Measurements from ENCODE around the gene FLCN.
"Not testable (repeated sequence)": the region's sequence is repeated elsewhere in the genome, so short reads cannot be mapped to it uniquely, and the experiment has no call there.

FLCN gene

GRCh38 chr17:17206913-17207335 lies 30.0 kb downstream of the FLCN start:
- peak; percentile 58 for DNase-seq

DNA sequence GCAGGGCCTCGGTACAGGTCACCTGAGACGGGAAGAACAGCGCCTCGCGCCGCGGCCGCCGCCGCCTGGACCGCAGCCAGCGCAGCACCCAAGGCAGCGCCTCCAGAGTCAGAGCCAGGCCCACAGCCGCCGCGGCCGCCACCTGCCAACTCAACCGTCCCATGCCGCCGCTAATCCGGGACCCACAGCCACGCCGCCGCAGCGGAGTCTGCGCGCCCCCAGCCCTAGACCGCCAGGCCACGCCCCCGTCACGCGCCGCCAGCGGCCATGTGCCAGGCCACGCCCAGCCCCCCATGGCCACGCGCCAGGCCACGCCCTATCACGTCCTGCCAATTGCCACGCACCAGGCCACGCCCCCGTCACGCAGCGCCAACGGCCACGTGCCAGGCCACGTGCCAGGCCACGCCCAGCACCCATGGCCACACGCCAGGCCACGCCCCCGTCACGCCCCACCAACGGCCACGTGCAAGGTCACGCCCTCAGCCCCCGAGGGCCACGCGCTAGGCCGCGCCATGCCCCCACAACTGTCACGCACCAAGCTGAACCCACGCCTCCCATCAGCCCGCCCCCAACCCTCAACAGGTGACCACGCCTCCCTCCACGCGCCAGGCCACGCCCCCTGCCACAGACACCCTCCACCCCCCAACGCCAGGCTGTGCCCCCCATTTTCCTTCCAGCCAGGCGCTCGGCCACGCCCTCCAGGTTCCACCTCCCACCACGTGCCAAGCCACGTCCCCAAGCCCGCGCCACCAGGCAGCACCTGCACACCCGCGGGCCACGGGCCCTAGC lies 30.6 kb downstream of the FLCN start, which contains the start of gene PLD6:
Gene PLD6, minus strand, starts transcription at position 210 of the 789 bp plus-strand sequence. Its CDS starts 47 bp downstream, at position 163.
- peak; percentile 62 for DNase-seq

DNA sequence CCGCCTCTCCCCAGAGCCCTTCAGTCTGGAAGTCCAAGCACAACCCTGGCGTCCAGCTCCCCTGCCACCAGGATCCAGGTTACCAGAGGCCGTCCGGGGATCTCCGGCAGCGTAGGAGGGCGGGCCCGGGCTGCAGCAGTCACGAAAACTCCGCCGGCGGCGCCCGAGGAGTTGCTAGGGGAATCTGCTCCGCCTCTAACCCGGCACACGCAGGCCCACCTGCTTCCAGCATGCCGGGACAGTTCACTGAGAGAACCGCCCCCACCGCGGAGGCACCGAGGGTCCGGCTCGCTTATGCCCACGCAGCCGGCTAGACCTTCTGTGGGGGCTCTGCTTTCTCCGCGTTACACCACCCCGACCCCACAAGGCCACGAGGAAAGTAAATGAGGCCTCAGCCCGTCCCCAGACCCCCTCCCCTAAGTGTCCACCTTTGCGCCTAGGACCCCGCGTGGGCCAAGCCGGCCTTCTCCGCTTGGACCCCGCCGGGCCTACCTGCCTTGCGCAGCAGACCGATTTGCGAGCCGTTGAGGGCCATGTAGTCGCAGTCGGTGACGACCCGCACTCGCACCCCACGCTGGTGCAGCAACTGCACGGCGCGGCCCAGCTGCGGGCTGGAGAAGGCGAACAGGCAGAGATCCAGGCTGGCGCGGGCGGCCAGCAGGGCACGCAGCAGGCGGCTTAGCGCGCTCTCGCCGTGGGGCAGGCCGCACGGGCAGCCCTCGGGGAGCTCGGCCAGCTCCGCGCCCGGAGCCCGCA lies 31.4 kb downstream of the FLCN start:
- peak; percentile 27 for DNase-seq

GRCh38 chr17:17204635-17205231 lies 32.2 kb downstream of the FLCN start:
- DNase-seq: no peak

- DNase-seq: no peak
Measured at GRCh38 chr17:17204041-17204591, 32.9 kb downstream of the FLCN start.

- DNase-seq: no peak
Measured at GRCh38 chr17:17203173-17203730, 33.7 kb downstream of the FLCN start.

- DNase-seq: no peak
Measured at GRCh38 chr17:17201907-17202306, 35.1 kb downstream of the FLCN start.

DNA sequence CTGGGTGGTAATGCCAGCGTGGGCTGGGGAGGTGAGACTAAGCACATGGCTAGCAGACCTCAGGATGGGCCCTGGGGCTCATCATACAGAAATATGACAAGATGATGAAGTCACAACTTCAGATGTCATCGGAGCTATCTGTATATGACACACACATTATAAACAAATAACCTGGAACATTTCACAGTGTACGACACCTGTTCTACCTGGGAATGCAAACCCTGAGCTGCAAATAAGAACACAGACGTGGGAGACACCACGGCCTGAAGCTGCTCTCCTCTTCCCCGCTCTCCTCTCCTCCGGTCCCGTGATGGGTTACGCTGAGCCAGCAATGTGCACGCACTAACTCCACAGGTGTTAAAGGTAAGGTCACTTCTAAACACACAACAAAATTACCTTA lies 35.7 kb downstream of the FLCN start:
- no peak for DNase-seq

DNA sequence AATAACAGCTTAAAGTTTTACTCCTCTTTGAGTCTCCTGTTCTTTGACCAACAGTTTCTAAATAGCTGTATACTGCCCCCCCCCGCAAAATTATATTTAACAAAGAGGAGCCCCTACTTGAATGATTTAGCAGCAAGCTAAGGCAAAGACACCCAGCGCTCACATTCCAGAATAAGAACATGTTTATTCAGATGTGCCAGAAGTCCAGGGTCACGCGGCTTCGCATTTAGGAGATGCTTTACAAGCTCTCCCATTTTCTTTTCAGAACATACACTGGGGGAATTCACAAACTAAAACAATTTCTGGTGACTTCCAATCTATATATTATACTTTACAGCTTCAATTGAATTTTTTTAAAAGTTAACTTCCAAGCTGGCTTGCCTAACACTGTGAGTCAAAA lies 36.1 kb downstream of the FLCN start:
- no peak for DNase-seq

GRCh38 chr17:17200311-17200710 lies 36.7 kb downstream of the FLCN start:
- no peak for DNase-seq

DNA sequence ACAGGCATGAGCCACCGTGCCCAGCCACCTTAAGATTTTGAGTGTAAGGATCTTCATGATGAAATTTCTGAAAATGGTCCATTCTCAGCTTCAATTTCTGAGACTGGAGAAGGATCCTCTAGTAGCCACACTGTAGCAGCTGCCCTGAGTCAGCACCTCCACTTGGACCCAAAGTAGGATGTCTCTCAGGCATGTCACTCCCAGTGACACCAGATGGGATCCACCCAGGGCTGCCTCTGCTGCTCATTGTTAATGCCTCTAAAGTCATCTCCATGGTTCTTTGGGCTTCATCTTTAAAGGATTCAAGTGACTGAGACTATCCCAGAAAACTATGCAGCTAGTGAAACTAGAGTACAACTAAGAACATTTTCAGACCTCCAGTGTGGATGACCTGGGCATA lies 38.7 kb downstream of the FLCN start:
- no peak for DNase-seq

GRCh38 chr17:17196776-17197175 lies 40.2 kb downstream of the FLCN start:
- DNase-seq: no peak

DNA sequence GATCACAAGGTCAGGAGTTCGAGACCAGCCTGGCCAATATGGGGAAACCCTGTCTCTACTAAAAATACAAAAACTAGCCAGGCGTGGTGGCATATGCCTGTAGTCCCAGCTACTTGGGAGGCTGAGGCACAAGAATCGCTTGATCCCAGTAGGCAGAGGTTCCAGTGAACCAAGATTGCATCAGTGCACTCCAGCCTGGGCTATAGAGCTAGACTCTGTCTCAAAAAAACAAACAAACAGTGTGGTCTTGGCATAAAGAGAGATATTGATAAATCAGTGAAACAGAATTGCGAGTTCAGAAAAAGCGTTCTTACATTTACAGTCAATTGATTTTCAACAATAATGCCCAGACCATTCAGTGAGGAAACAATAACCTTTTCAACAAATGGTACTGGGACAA lies 41.5 kb downstream of the FLCN start:
- DNase-seq: not testable (repeated sequence)

GRCh38 chr17:17191961-17192381 lies 45.0 kb downstream of the FLCN start:
- no peak for DNase-seq

- DNase-seq: no peak
Measured at GRCh38 chr17:17191346-17191792, 45.6 kb downstream of the FLCN start.

- DNase-seq: no peak
Measured at GRCh38 chr17:17190188-17190587, 46.8 kb downstream of the FLCN start.

DNA sequence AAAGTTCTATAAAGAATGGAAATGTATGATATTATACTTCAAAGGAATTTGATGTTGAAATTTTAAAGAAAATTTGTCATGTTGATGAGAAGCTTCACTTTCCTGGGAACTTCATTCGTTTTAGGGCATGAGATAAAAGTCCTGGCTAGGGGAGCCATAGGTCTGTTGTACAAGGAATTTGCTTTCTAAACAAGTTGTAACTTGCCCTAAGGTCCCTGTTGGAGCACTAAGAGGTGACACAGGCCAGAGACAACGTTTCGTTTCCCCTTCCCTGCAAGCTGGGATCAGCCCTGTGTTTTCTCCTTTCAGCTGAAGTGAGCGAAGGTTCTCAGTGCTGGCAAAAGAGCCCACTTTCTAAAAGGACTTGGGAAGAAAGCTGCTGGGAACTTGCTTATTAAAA lies 47.4 kb downstream of the FLCN start:
- no peak for DNase-seq

DNA sequence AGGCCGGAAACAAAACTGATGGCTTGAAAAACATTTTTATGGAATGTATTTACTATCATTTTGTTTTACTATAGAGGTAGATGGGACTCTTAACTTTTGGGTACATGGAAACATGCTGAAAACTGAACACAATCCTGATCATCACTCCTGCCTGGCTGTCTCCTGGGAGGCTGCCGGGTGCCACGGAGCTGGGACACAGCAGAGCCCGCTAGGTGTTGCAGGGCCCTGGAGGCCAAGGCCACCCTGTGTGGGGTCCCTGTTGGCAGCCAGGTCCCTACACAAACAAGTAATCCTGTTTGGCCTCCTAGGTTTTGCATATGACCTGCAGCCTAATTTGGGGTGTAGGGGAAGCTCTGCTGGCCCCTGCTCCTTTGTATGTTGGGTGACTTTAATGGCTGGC lies 48.4 kb downstream of the FLCN start:
- DNase-seq: no peak

GRCh38 chr17:17186551-17187505 lies 50.1 kb downstream of the FLCN start:
- no peak for DNase-seq

- DNase-seq: no peak
Measured at GRCh38 chr17:17186051-17186450, 50.9 kb downstream of the FLCN start.

GRCh38 chr17:17184985-17185757 lies 51.8 kb downstream of the FLCN start:
- not testable (repeated sequence) for DNase-seq
